K562 (cell line): ENCODE measurements around the gene FAM219B. TPM values are rescaled to one million over a fixed set of nuclear protein-coding genes. Genes with fewer than 3 reads are reported as not detected.

Source experiments
- ATAC-seq: fragments of 200-7000 bp; cut with Tn5 transposase; 3 replicates; pipeline ENCODE4 v1.9.1; 2020; ENCODE audit warnings: moderate library complexity
- BruUV-seq: library from RNA; stranded (reverse); fragments of 400-500 nt; replicated peaks from 2 replicates; lab custom pipeline; 2021; lab: Mats Ljungman, UMichigan
- CTCF ChIA-PET: fragments of 300-600 bp; formaldehyde crosslinking; extraction: SDS; loops from one replicate; lab custom pipeline; 2021; ENCODE audit warnings: low intra/inter-chr PET ratio; lab: Yijun Ruan, JAX
- POLR2A ChIA-PET: fragments of 300-600, 350-650 bp; sonication (Branson Sonifier 250); formaldehyde crosslinking; extraction: SDS; loops from one replicate; lab custom pipeline; 2021; ENCODE audit warnings: antibody characterized with exemption, inconsistent platforms; lab: Yijun Ruan, JAX
- DNase-seq, 4 experiments: peaks; one replicate each; pipeline versions ENCODE4 v3.0.0 to v3.0.0-alpha.2; 2011 to 2018; ENCODE audit warnings: low spot score in 3 of 4, mixed read lengths in 3 of 4; ENCODE audit errors: extremely low read depth in 1 of 4
- FAIRE-seq: peaks from 2 replicates; lab custom pipeline; 2011; peaks lifted over from hg19 to GRCh38; lab: Jason Lieb, UNC
- H2AFZ ChIP-seq: 2 replicates; pipeline ENCODE4 v1.6.0; 2011; ENCODE audit warnings: low read depth, low read length, control low read depth, inconsistent platforms
- H3K27ac ChIP-seq: fragments of 200-600 bp; 3 replicates; pipeline ENCODE4 v1.8.0; 2011; ENCODE audit warnings: low read depth, mild to moderate bottlenecking, control low read depth, inconsistent platforms, low read length, moderate library complexity, mixed read lengths; ENCODE audit errors: extremely low read depth
- H3K27me3 ChIP-seq, 2 experiments: fragments of 300-600 bp in 1 of 2; 2 replicates in 1 of 2; 3 replicates in 1 of 2; pipeline versions ENCODE4 v1.6.0 to v1.8.0; 2011; ENCODE audit warnings: inconsistent platforms in 2 of 2, low read length in 2 of 2, mild to moderate bottlenecking in 1 of 2, mixed read lengths in 1 of 2, moderate library complexity in 1 of 2; ENCODE audit not compliant: control insufficient read depth in 2 of 2, insufficient read depth in 2 of 2
- H3K36me3 ChIP-seq: fragments of 300-600 bp; 3 replicates; pipeline ENCODE4 v1.8.0; 2011; ENCODE audit warnings: mild to moderate bottlenecking, low read length, inconsistent platforms; ENCODE audit not compliant: control insufficient read depth, insufficient read depth
- H3K4me1 ChIP-seq, 2 experiments: fragments of 200-600 bp in 1 of 2; replicated peaks in 1 of 2; 2 replicates in 1 of 2; 3 replicates in 1 of 2; pipeline versions ENCODE4 v1.5.1 to v1.8.0; 2011; ENCODE audit warnings: inconsistent platforms in 2 of 2, low read length in 2 of 2, mild to moderate bottlenecking in 1 of 2, mixed read lengths in 1 of 2, moderate library complexity in 1 of 2; ENCODE audit not compliant: control insufficient read depth in 2 of 2, insufficient read depth in 2 of 2
- H3K4me2 ChIP-seq: 2 replicates; pipeline ENCODE4 v1.6.1; 2011; ENCODE audit warnings: low read length, control low read depth, inconsistent platforms, mixed read lengths; ENCODE audit not compliant: insufficient read depth
- H3K4me3 ChIP-seq: fragments of 200-600 bp; sonication (generic), shearing (Covaris generic); 2 replicates; pipeline ENCODE4 v1.5.1; 2016; ENCODE audit warnings: control low read depth, inconsistent platforms
- H3K79me2 ChIP-seq: fragments of 200-600 bp; 3 replicates; pipeline ENCODE4 v1.8.0; 2011; ENCODE audit warnings: low read length, inconsistent platforms; ENCODE audit not compliant: control insufficient read depth, insufficient read depth
- H3K9ac ChIP-seq, 2 experiments: 2 replicates each; pipeline versions ENCODE4 v1.6.0 to v1.6.1; 2011; ENCODE audit warnings: low read depth in 2 of 2, low read length in 2 of 2, control low read depth in 1 of 2, inconsistent platforms in 1 of 2, mild to moderate bottlenecking in 1 of 2, mixed read lengths in 1 of 2; ENCODE audit not compliant: insufficient read depth in 1 of 2
- H3K9me1 ChIP-seq: one replicate; pipeline ENCODE4 v1.6.0; 2011; ENCODE audit warnings: inconsistent platforms, mild to moderate bottlenecking, low read length, moderate library complexity; ENCODE audit not compliant: control insufficient read depth, insufficient read depth
- H3K9me3 ChIP-seq: replicated peaks from 2 replicates; pipeline ENCODE4 v1.5.1; 2011; ENCODE audit warnings: low read depth, low read length, inconsistent platforms; ENCODE audit not compliant: control insufficient read depth, insufficient read depth
- H4K20me1 ChIP-seq: replicated peaks from 2 replicates; pipeline ENCODE4 v1.6.1; 2011; ENCODE audit warnings: low read length, inconsistent platforms, mixed read lengths; ENCODE audit not compliant: control insufficient read depth, insufficient read depth
- CREB1 ChIP-seq, 2 experiments: sonication (generic) in 1 of 2; formaldehyde crosslinking in 1 of 2; IDR thresholded peaks; 2 replicates each; pipeline versions ENCODE4 v1.6.1 to v1.8.0; 2012 to 2022; ENCODE audit warnings: inconsistent platforms in 1 of 2, mild to moderate bottlenecking in 1 of 2, missing genetic modification reagents in 1 of 2, moderate library complexity in 1 of 2
- DACH1 ChIP-seq: fragments of 450-650 bp; IDR thresholded peaks from 2 replicates; pipeline ENCODE4 v1.6.1; 2018; ENCODE audit not compliant: partially characterized antibody
- FOXA3 ChIP-seq, 2 experiments: fragments of 450-650 bp in 1 of 2; sonication (generic) in 1 of 2; formaldehyde crosslinking; IDR thresholded peaks in 1 of 2; conservative IDR thresholded peaks in 1 of 2; 2 replicates each; pipeline versions ENCODE4 v1.4.0 to v1.8.0; 2020 to 2022; ENCODE audit warnings: mild to moderate bottlenecking in 2 of 2, missing genetic modification reagents in 1 of 2
- FOXP1 ChIP-seq: sonication (generic); formaldehyde crosslinking; IDR thresholded peaks from 2 replicates; pipeline ENCODE4 v1.8.0; 2022; ENCODE audit warnings: mild to moderate bottlenecking, missing genetic modification reagents
- HDAC1 ChIP-seq, 2 experiments: fragments of 450-650 bp; IDR thresholded peaks; 2 replicates each; pipeline ENCODE4 v1.6.1; 2016 to 2017; ENCODE audit warnings: inconsistent platforms in 1 of 2, mild to moderate bottlenecking in 1 of 2, moderate library complexity in 1 of 2
- MECOM ChIP-seq: fragments of 250-450 bp; sonication (Bioruptor Pico); IDR thresholded peaks from 2 replicates; pipeline ENCODE4 v1.8.0; 2022; ENCODE audit warnings: inconsistent platforms
- RBM34 ChIP-seq: fragments of 200-400 bp; formaldehyde crosslinking; IDR thresholded peaks from 2 replicates; pipeline ENCODE4 v1.6.1; 2018; ENCODE audit warnings: low read length, borderline replicate concordance; ENCODE audit not compliant: insufficient read depth
- TFAP4 ChIP-seq: sonication (generic); formaldehyde crosslinking; IDR thresholded peaks from 2 replicates; pipeline ENCODE4 v1.8.0; 2022; ENCODE audit warnings: missing genetic modification reagents, mild to moderate bottlenecking, moderate library complexity, borderline replicate concordance
- USF1 ChIP-seq: sonication (generic); formaldehyde crosslinking; IDR thresholded peaks from 2 replicates; pipeline ENCODE4 v1.9.0; 2022; ENCODE audit warnings: mild to moderate bottlenecking, missing genetic modification reagents
- ZNF24 ChIP-seq: fragments of 450-650 bp; IDR thresholded peaks from 2 replicates; pipeline ENCODE4 v1.6.1; 2016
- WGBS: fragments of 100-300 bp; shearing (Covaris generic); methylation state at CpG from one replicate; pipeline ENCODE4 v1.1.6; 2016; ENCODE audit warnings: low coverage, mixed read lengths; ENCODE audit not compliant: insufficient coverage; ENCODE audit errors: missing lambda C conversion rate; 5-methylcytosine and 5-hydroxymethylcytosine counted together
- in situ Hi-C: fragments of 300-500 bp; cut with MboI; formaldehyde crosslinking; loops from 4 replicates; pipeline ENCODE4 v1.15.0; 2018; ENCODE audit warnings: inconsistent platforms, mixed read lengths
- intact Hi-C: fragments of 100-400 bp; cut with micrococcal nuclease; formaldehyde crosslinking; loops from 2 replicates; pipeline ENCODE4 v1.14.2; 2022
- polyA plus RNA-seq, 8 experiments: library from polyadenylated mRNA; depleted of rRNA in 4 of 8; stranded (reverse) in 5 of 8; unstranded in 3 of 8; fragments of >200 nt; fragmentation: Nextera tagmentation in 2 of 8; fragmentation: Illumina TruSeq in 1 of 8; extraction: Ambion mirVana in 2 of 8; extraction: Trizol in 1 of 8; gene quantifications; 2 replicates each; pipeline versions ENCODE4 v1.2.1 to v1.2.3, GENCODE V29; 2011 to 2014; ENCODE audit warnings: inconsistent platforms in 1 of 8, missing spikeins in 1 of 8
- total RNA-seq, 7 experiments: library from RNA; depleted of rRNA in 6 of 7; stranded (reverse); fragments of >200 nt in 6 of 7; fragmentation: Illumina TruSeq in 2 of 7; extraction: Trizol in 2 of 7; gene quantifications; 2 replicates each; pipeline versions ENCODE4 v1.2.1 to v1.2.3, GENCODE V29; 2011 to 2021; ENCODE audit warnings: low replicate concordance in 1 of 7

FAM219B gene
- total and polyA plus RNA-seq, 9 of the 15 experiments (the other 6 are each of a cell fraction or from before 2014, with no cell fraction given), result 6.8 to 50.4 (median 29.4) TPM

DNA sequence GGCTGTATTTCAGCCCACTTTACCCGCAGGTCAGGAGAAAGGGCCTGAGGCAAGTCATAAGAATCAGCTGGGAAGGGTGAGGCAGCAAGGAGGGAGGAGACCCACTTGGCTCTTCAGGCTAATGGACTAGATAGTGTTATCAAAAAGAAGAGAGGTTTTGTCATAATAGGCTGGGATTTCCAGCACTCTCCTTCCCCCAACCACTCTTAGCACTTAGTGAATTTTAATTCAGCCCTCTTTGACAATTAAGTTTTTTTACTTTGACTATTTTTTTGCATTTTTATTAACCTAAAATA, 16.0 kb downstream of the FAM219B start:
- WGBS, result no CpG with 5 or more reads among the region's 1 CpG
- peaks cover 24% of the 10 kb centered on the region for H3K79me2 ChIP-seq
- peak overlapping the region; percentile 99 for H2AFZ ChIP-seq
- no peaks in the 10 kb centered on the region for H4K20me1 ChIP-seq
- TF ChIP-seq MECOM (CRISPR knock-in tag), result peak; percentile 62; the same call in 1 of the 2 replicates
- no peak for TF ChIP-seq ZNF24
- TF ChIP-seq DACH1, result peak; percentile 69
- TF ChIP-seq HDAC1 (IDR thresholded peaks at IDR 0.05), result 0 out of 4 replicates have a peak, but pooled peaks of 1 of the 2 experiments have one; percentile 12
- TF ChIP-seq CREB1 (IDR thresholded peaks at IDR 0.05), result no peak
- 0 out of 2 replicates have a peak, but pooled peaks have one; percentile 14 for TF ChIP-seq CREB1 (CRISPR knock-in tag; IDR thresholded peaks at IDR 0.05)
- peak; percentile 76 for TF ChIP-seq TFAP4 (CRISPR knock-in tag)
- TF ChIP-seq FOXA3 (CRISPR knock-in tag; conservative IDR thresholded peaks at IDR 0.05 in 1 of 2, IDR thresholded peaks at IDR 0.05 in 1 of 2), result 0 out of 4 replicates have a peak, but pooled peaks of 1 of the 2 experiments have one; percentile 68
- no peak for TF ChIP-seq RBM34
- TF ChIP-seq USF1 (CRISPR knock-in tag), result 0 out of 2 replicates have a peak, but pooled peaks have one; percentile 1
- TF ChIP-seq FOXP1 (CRISPR knock-in tag), result 0 out of 2 replicates have a peak, but pooled peaks have one; percentile 6
- TF ChIP-seq, all 486 proteins: peak for 8
- Histone ChIP-seq H3K4me1 (peaks cover 26 to 33% of the 10 kb centered on the region in 2 experiments; a peak in 4 of 5 replicates), H3K9me3 (no peaks in the 10 kb centered on the region), H3K9me1 (peaks cover 4% of the 10 kb centered on the region), H3K27me3 (no peaks in the 10 kb centered on the region), H3K9ac (peak overlapping the region; percentile 91 to 98), H3K27ac (peak overlapping the region; percentile 76), H3K36me3 (peaks cover 29% of the 10 kb centered on the region; the same call in 2 of the 3 replicates), H3K4me2 (peak overlapping the region; percentile 91), H3K4me3 (peak overlapping the region; percentile 72)
- ATAC-seq (no peak), FAIRE-seq (peak; percentile 46), DNase-seq (peak in 1 of 4 experiments; percentile 56)
- ChIA-PET POLR2A (interaction anchor here (1.4 to 1.7 kb wide), 2 partner anchors 9 to 11 kb away, joined by 7 to 17 read pairs; no protein-coding TSS in a partner anchor), CTCF (no interaction called here)
- BruUV-seq, result no TSS peak
- in situ Hi-C loops (no loop called here), intact Hi-C loops (loop anchor here (5.0 kb wide), 1 partner anchor 48 kb away; the partner anchor contains the start of gene ULK3)
